ENCODE measurements around the gene WDFY3.

Gene WDFY3

GRCh38 chr4:84661191-84661939 is 305.1 kb downstream of the WDFY3 start:
- no peak for DNase-seq (ENCODE audit: low read depth, low spot score)
- no peaks in the 10 kb centered on the region for H3K36me3 ChIP-seq (ENCODE audit: control insufficient read depth, insufficient read depth, low read length)
- H3K9me3 ChIP-seq (ENCODE audit: control insufficient read depth, insufficient read depth, low read length) = no peaks in the 10 kb centered on the region; the same call in 1 of the 2 replicates
- WGBS (ENCODE audit: insufficient coverage, insufficient read length) = no CpG with 5 or more reads among the region's 4 CpGs
- H3K4me3 ChIP-seq (ENCODE audit: low read length) = no peak overlapping the region
- no peaks in the 10 kb centered on the region for H3K27me3 ChIP-seq (ENCODE audit: control insufficient read depth, insufficient read depth, low read length)
- H3K27ac ChIP-seq (ENCODE audit: low read length) = no peak overlapping the region
- no peaks in the 10 kb centered on the region; the same call in 1 of the 2 replicates for H3K4me1 ChIP-seq (ENCODE audit: control insufficient read depth, insufficient read depth, low read length)

DNA sequence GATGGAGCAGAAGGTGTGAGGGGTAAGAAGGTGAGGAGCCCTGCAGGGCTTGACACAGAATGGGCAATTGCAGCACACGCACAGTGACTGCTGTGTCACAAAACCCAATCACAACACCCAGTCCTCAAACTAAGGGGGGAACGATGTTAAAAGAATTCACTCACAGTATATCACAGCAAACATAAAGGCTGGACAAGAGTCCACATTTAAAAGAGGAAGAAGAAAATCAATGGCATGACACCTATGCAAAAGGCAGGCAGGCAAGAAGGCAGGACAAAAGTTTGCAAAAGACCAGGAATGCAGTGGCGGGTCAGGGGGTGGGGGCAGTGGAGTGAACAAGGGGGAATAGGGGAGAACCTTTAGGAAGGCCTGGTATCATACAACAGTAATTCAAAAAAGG is 305.9 kb downstream of the WDFY3 start:
- H3K27me3 ChIP-seq (ENCODE audit: control insufficient read depth, insufficient read depth, low read length) = no peaks in the 10 kb centered on the region
- WGBS (ENCODE audit: insufficient coverage, insufficient read length) = no CpG with 5 or more reads among the region's 3 CpGs
- no peaks in the 10 kb centered on the region; the same call in 1 of the 2 replicates for H3K4me1 ChIP-seq (ENCODE audit: control insufficient read depth, insufficient read depth, low read length)
- no peaks in the 10 kb centered on the region for H3K36me3 ChIP-seq (ENCODE audit: control insufficient read depth, insufficient read depth, low read length)
- no peak overlapping the region for H3K4me3 ChIP-seq (ENCODE audit: low read length)
- no peak for DNase-seq (ENCODE audit: low read depth, low spot score)
- H3K27ac ChIP-seq (ENCODE audit: low read length) = no peak overlapping the region
- no peaks in the 10 kb centered on the region; the same call in 1 of the 2 replicates for H3K9me3 ChIP-seq (ENCODE audit: control insufficient read depth, insufficient read depth, low read length)

DNA sequence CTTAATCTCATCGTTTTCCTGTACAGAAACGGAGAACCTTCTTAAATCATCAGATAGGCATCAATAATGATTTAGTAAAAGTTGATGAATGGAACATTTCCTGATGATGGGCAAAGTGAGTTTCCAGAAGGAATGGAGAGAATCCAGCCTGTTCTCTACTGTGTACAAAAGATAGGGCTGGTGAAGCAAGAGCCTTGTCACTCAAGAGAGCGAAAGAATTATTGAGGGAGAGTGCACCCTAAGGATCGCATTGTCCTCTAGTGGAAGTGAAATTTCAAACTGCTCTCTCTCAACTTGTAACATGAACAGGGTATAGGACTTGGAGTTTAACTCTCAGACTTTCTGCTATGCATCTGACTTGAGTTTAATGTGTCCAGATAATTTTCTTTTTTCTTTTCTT is 314.0 kb downstream of the WDFY3 start:
- H3K36me3 ChIP-seq (ENCODE audit: control insufficient read depth, insufficient read depth, low read length) = no peaks in the 10 kb centered on the region; the same call in 1 of the 2 replicates
- WGBS (ENCODE audit: insufficient coverage, insufficient read length) = no CpG with 5 or more reads among the region's 4 CpGs

DNA sequence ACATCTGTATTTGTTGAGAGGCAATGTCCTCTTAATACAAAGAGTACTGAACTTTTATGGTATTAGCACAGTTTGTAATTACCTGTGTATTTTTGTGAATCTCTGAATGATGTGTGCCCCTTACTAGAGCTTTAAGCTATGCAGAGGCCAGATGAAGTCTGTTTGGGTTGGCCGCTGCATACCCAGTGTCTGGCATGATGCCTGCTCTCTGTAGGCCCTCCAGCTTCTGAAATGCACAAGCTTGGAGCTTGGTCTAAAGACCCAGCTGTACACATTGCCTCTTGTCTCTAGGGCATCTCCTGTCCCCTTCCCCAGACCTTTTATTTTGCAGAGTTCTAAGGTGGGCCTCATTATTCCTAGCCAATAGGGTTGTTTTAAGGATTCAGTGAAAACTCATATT is 315.0 kb downstream of the WDFY3 start:
- Histone ChIP-seq H3K27ac (ENCODE audit: low read length) (no peak overlapping the region), H3K4me3 (ENCODE audit: low read length) (no peak overlapping the region), H3K36me3 (ENCODE audit: control insufficient read depth, insufficient read depth, low read length) (no peaks in the 10 kb centered on the region; the same call in 1 of the 2 replicates), H3K4me1 (ENCODE audit: control insufficient read depth, insufficient read depth, low read length) (0 out of 2 replicates have a peak, but pooled peaks cover 2% of the 10 kb centered on the region), H3K27me3 (ENCODE audit: control insufficient read depth, insufficient read depth, low read length) (no peaks in the 10 kb centered on the region), H3K9me3 (ENCODE audit: control insufficient read depth, insufficient read depth, low read length) (no peaks in the 10 kb centered on the region; the same call in 1 of the 2 replicates)
- no peak for DNase-seq (ENCODE audit: low read depth, low spot score)
- no CpG with 5 or more reads among the region's 1 CpG for WGBS (ENCODE audit: insufficient coverage, insufficient read length)

More for the DNA sequence above, 314.0 kb downstream of the WDFY3 start:
- Histone ChIP-seq H3K27me3 (ENCODE audit: control insufficient read depth, insufficient read depth, low read length) (no peaks in the 10 kb centered on the region), H3K9me3 (ENCODE audit: control insufficient read depth, insufficient read depth, low read length) (no peaks in the 10 kb centered on the region; the same call in 1 of the 2 replicates), H3K27ac (ENCODE audit: low read length) (no peak overlapping the region), H3K4me1 (ENCODE audit: control insufficient read depth, insufficient read depth, low read length) (0 out of 2 replicates have a peak, but pooled peaks cover under 1% of the 10 kb centered on the region), H3K4me3 (ENCODE audit: low read length) (no peak overlapping the region)
- DNase-seq (ENCODE audit: low read depth, low spot score) = no peak

GRCh38 chr4:84648863-84649647 is 317.4 kb downstream of the WDFY3 start:
- H3K9me3 ChIP-seq (ENCODE audit: control insufficient read depth, insufficient read depth, low read length) = no peaks in the 10 kb centered on the region
- H3K4me1 ChIP-seq (ENCODE audit: control insufficient read depth, insufficient read depth, low read length) = 0 out of 2 replicates have a peak, but pooled peaks cover 2% of the 10 kb centered on the region
- no peaks in the 10 kb centered on the region for H3K27me3 ChIP-seq (ENCODE audit: control insufficient read depth, insufficient read depth, low read length)
- no peak for DNase-seq (ENCODE audit: low read depth, low spot score)
- no peak overlapping the region for H3K27ac ChIP-seq (ENCODE audit: low read length)
- H3K4me3 ChIP-seq (ENCODE audit: low read length) = no peak overlapping the region
- WGBS (ENCODE audit: insufficient coverage, insufficient read length) = no CpG with 5 or more reads among the region's 10 CpGs
- no peaks in the 10 kb centered on the region; the same call in 1 of the 2 replicates for H3K36me3 ChIP-seq (ENCODE audit: control insufficient read depth, insufficient read depth, low read length)

GRCh38 chr4:84648178-84648577 is 318.3 kb downstream of the WDFY3 start:
- H3K4me1 ChIP-seq (ENCODE audit: control insufficient read depth, insufficient read depth, low read length) = 0 out of 2 replicates have a peak, but pooled peaks cover 2% of the 10 kb centered on the region
- H3K9me3 ChIP-seq (ENCODE audit: control insufficient read depth, insufficient read depth, low read length) = no peaks in the 10 kb centered on the region
- H3K27ac ChIP-seq (ENCODE audit: low read length) = no peak overlapping the region
- no peaks in the 10 kb centered on the region for H3K27me3 ChIP-seq (ENCODE audit: control insufficient read depth, insufficient read depth, low read length)
- no CpG with 5 or more reads among the region's 1 CpG for WGBS (ENCODE audit: insufficient coverage, insufficient read length)
- H3K36me3 ChIP-seq (ENCODE audit: control insufficient read depth, insufficient read depth, low read length) = no peaks in the 10 kb centered on the region; the same call in 1 of the 2 replicates
- no peak for DNase-seq (ENCODE audit: low read depth, low spot score)
- no peak overlapping the region for H3K4me3 ChIP-seq (ENCODE audit: low read length)

- no CpG with 5 or more reads among the region's 2 CpGs for WGBS (ENCODE audit: insufficient coverage, insufficient read length)
- Histone ChIP-seq H3K27me3 (ENCODE audit: control insufficient read depth, insufficient read depth, low read length) (no peaks in the 10 kb centered on the region), H3K4me1 (ENCODE audit: control insufficient read depth, insufficient read depth, low read length) (0 out of 2 replicates have a peak, but pooled peaks cover 2% of the 10 kb centered on the region), H3K4me3 (ENCODE audit: low read length) (no peak overlapping the region), H3K27ac (ENCODE audit: low read length) (no peak overlapping the region), H3K36me3 (ENCODE audit: control insufficient read depth, insufficient read depth, low read length) (no peaks in the 10 kb centered on the region; the same call in 1 of the 2 replicates), H3K9me3 (ENCODE audit: control insufficient read depth, insufficient read depth, low read length) (no peaks in the 10 kb centered on the region)
- peak; percentile 48 for DNase-seq (ENCODE audit: low read depth, low spot score)
Observed at GRCh38 chr4:84647312-84647884, 319.1 kb downstream of the WDFY3 start.

DNA sequence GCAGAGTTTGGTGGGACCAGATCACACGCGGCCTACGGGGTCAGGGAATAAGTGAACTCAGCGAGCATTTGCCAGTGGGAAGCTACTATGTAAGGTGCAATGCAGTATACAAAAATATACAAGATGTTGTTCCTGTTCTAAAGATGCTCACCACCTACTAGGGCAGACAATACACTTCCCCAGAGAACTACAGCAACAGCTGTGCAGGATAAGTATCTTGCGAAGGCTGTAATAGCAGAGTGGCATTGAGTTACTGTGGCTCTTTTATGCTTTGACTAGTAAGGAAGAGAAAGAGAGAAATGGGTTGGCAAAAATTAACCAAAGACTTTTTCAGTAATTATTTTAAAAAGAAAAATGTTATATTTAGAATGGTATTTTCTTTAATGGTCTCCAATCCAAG is 322.4 kb downstream of the WDFY3 start:
- Histone ChIP-seq H3K27ac (ENCODE audit: low read length) (no peak overlapping the region), H3K4me3 (ENCODE audit: low read length) (no peak overlapping the region), H3K9me3 (ENCODE audit: control insufficient read depth, insufficient read depth, low read length) (no peaks in the 10 kb centered on the region), H3K4me1 (ENCODE audit: control insufficient read depth, insufficient read depth, low read length) (0 out of 2 replicates have a peak, but pooled peaks cover 2% of the 10 kb centered on the region), H3K36me3 (ENCODE audit: control insufficient read depth, insufficient read depth, low read length) (no peaks in the 10 kb centered on the region), H3K27me3 (ENCODE audit: control insufficient read depth, insufficient read depth, low read length) (no peaks in the 10 kb centered on the region)
- DNase-seq (ENCODE audit: low read depth, low spot score) = no peak
- no CpG with 5 or more reads among the region's 5 CpGs for WGBS (ENCODE audit: insufficient coverage, insufficient read length)

DNA sequence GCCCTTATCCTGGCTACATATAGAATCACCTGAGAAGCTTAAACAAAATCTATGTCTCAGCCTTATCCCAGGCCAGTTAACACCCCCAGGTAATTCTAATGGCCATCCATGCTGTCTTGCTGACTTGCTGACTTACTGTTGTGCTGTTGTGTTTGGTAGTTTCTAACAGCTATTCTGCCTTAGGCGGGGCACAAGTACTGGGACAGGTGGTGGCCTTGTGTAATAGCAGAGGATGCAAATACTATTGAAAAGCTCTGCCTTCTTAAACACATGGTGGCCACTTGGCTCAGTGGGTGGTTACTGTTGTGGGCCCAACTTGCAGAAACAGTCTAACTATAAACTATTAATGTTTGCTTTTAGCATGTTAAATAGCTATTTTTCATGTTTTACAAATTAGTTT is 327.3 kb downstream of the WDFY3 start:
- Histone ChIP-seq H3K4me1 (ENCODE audit: control insufficient read depth, insufficient read depth, low read length) (no peaks in the 10 kb centered on the region), H3K9me3 (ENCODE audit: control insufficient read depth, insufficient read depth, low read length) (no peaks in the 10 kb centered on the region), H3K4me3 (ENCODE audit: low read length) (no peak overlapping the region), H3K27me3 (ENCODE audit: control insufficient read depth, insufficient read depth, low read length) (no peaks in the 10 kb centered on the region), H3K27ac (ENCODE audit: low read length) (no peak overlapping the region), H3K36me3 (ENCODE audit: control insufficient read depth, insufficient read depth, low read length) (no peaks in the 10 kb centered on the region)
- no peak for DNase-seq (ENCODE audit: low read depth, low spot score)
- WGBS (ENCODE audit: insufficient coverage, insufficient read length) = no CpG with 5 or more reads among the region's 1 CpG

DNA sequence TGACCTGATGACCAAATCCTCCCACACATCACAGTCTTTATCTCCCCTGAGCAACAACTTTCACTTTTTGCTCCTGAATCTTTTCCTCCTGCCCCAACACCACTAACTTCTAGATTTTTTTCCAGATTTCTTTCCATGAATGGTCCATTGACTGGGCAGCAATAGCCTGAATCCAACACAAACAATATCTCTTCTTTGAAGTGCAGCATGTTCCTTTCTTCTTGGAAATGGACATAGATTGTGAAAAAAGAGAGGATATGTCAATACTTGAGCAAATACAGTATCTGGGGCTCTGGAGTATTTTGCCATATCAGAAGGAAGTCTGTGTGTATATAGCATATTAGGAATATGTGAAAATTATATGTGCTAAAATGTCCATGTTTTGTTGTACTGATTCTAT is 328.4 kb downstream of the WDFY3 start:
- H3K36me3 ChIP-seq (ENCODE audit: control insufficient read depth, insufficient read depth, low read length) = no peaks in the 10 kb centered on the region
- H3K4me3 ChIP-seq (ENCODE audit: low read length) = no peak overlapping the region
- H3K27me3 ChIP-seq (ENCODE audit: control insufficient read depth, insufficient read depth, low read length) = no peaks in the 10 kb centered on the region
- H3K27ac ChIP-seq (ENCODE audit: low read length) = no peak overlapping the region
- no peaks in the 10 kb centered on the region for H3K9me3 ChIP-seq (ENCODE audit: control insufficient read depth, insufficient read depth, low read length)
- DNase-seq (ENCODE audit: low read depth, low spot score) = no peak
- H3K4me1 ChIP-seq (ENCODE audit: control insufficient read depth, insufficient read depth, low read length) = no peaks in the 10 kb centered on the region

Data from iPS DF 6.9 (cell line).